ENCODE measurements around the gene USP3.
A peak's percentile ranks its signal among the peaks of the same experiment; 100 is the strongest.
"Not testable (repeated sequence)": the region's sequence is repeated elsewhere in the genome, so short reads cannot be mapped to it uniquely, and the experiment has no call there.

USP3 gene

DNA sequence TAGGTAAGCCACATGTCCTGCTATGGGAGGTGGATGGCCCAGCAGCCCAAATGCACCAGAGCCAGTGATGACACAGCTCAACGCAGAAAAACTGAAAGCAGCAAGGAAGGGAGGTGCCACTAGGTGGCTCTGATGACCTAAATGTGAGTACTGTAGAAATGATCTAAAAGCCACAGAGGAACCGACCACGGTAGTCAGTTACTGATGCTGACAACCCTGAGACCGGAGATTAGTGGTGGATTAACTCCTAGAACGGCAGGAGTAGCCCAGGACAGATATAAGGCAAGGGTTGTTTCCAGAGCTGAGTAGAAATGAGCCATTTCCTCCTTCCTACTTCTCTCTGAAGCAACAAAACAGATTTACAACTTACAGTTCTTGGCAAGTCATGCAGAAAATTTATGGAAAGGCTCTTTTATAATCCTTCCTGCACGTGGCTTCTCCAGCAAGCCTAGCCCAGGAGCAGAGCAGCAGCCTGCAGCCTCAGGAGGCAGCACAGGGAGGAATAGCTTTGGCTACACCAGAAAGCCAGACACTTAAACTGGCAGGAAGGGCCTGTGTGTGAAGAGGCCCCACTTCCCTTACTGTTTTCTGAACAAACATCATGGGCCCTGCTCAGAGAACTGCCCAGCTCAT, 105.9 kb downstream of the USP3 start:
- DNase-seq (ENCODE audit: low read depth) = peak; percentile 75

DNA sequence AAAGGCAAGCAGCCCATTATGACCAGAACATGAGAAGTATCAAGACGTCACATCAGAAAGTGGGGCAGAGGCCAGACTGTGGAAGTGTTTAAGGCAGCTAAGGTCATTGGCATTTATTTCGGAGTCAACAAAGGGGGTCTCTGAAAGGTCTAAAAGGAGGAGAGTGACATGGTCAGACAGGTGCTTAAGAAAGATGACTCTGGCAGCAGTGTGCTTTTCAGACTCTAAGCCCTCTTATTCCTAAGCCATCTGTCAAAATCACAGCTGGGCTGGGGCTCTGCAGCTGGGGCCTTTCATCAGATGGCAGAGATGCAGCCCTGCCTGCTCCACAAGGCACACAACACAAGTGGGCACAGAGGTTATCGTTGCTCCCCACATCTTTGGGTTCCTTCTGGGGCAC, 106.8 kb downstream of the USP3 start:
- DNase-seq (ENCODE audit: low read depth) = no peak

DNA sequence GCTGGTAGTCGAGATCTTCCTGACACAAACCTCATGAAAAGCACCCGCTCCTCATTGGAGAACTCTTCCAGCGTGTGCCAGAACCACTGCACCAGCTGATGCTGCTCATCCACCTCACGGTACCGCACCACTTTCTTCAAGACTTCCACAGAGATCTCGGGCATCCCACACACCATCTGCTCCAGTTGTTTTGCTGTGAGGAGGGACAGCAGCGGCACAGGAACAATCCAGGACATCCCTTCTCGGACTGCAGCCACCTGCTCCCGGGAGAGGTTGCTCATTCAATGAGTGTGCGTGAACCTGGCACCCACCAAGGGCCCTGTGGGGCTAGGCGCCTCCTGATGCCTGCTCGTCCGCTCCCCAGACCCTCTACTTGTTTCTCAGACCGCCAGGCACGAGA, 107.9 kb downstream of the USP3 start:
- no peak for DNase-seq (ENCODE audit: low read depth)

DNA sequence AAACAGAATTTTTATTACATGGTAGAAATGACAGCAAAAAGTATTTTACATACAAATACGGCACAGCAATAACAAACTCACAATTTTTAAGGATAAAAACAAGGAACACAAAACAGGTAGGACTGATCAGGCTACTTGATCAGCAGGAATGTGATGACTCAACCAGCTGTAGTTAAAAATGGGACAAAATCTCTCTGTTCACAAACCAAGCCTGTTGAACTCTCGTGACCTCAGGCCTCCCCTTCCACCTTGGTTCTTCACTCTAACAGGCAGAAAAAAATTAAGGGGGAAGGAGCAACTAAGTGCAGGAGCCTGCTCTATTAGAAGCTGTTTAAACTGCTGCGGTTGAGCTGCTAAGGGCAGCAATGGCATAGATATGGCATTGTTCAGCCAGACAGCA, 111.5 kb downstream of the USP3 start:
- no peak for DNase-seq (ENCODE audit: low read depth)

DNA sequence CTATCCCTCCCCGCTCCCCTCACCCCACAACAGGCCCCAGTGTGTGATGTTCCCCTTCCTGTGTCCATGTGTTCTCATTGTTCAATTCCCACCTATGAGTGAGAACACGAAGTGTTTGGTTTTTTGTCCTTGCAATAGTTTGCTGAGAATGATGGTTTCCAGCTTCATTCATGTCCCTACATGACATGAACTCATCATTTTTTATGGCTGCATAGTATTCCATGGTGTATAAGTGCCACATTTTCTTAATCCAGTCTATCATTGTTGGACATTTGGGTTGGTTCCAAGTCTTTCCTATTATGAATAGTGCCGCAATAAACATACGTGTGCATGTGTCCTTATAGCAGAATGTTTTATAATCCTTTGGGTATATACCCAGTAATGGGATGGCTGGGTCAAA, 112.8 kb downstream of the USP3 start:
- not testable (repeated sequence) for DNase-seq (ENCODE audit: low read depth)

DNA sequence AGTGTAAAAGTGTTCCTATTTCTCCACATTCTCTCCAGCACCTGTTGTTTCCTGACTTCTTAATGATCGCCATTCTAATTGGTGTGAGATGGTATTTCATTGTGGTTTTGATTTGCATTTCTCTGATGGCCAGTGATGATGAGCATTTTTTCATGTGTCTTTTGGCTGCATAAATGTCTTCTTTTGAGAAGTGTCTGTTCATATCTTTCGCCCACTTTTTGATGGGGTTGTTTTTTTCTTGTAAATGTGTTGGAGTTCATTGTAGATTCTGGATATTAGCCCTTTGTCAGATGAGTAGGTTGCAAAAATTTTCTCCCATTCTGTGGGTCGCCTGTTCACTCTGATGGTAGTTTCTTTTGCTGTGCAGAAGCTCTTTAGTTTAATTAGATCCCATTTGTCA, 113.2 kb downstream of the USP3 start:
- DNase-seq (ENCODE audit: low read depth) = not testable (repeated sequence)

DNA sequence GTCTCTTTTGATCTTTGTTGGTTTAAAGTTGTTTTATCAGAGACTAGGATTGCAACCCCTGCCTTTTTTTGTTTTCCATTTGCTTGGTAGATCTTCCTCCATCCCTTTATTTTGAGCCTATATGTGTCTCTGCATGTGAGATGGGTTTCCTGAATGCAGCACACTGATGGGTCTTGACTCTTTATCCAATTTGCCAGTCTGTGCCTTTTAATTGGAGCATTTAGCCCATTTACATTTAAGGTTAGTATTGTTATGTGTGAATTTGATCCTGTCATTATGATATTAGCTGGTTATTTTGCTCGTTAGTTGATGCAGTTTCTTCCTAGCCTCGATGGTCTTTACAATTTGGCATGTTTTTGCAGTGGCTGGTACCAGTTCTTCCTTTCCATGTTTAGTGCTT, 116.4 kb downstream of the USP3 start:
- not testable (repeated sequence) for DNase-seq (ENCODE audit: low read depth)

DNA sequence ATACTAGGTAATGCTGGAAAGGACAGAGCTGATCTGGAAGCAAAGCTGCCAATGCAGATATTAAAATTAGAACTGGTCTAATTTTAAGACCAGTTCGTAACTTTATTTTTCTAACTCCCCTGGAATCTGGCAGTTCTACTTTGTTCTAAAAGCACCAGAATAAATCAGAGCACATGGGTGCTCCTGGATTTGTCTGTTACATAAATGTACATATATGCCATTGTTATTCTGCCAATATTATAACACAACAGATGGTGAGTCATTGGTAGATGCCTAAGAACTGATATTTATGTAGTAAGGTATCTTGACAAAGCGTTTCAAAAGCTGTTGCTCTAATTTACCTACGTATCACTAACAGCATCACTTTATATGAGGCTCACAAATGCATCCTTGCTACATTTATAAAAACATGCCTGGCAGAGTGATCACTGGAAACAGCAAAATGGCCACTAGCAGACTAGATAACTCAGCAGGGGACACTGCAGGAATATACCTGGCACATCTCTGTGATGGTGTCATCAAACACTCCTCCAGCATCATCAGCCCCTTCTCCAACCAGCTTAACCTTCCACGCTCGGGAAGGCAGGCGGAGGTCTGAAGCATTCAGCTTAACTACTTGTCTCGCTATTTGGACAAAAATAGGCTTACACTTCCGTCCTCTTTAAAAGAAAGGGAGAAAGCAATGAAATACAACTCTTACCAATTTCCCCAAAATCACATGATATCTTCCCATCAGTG, 119.0 kb downstream of the USP3 start:
- no peak for DNase-seq (ENCODE audit: low read depth)

DNA sequence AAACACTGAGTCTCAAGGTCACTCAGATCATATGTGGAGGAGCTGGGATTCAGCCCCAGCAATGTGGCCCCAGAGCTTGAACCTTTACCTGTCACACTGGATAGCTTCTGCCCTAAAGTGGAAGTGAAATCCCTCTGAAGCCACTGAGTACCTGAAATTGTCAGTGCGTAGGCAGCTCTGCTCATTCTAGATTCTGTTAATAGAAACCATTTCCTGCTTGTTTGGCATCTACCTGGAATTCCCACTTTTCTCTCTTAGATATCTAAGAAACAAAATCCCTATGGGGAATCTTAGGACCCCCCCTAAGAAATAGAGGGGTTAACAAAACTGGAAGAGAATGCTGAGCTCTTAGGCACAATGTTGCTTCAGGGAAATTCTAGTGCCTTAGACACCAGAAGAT, 122.6 kb downstream of the USP3 start:
- DNase-seq (ENCODE audit: low read depth) = no peak

DNA sequence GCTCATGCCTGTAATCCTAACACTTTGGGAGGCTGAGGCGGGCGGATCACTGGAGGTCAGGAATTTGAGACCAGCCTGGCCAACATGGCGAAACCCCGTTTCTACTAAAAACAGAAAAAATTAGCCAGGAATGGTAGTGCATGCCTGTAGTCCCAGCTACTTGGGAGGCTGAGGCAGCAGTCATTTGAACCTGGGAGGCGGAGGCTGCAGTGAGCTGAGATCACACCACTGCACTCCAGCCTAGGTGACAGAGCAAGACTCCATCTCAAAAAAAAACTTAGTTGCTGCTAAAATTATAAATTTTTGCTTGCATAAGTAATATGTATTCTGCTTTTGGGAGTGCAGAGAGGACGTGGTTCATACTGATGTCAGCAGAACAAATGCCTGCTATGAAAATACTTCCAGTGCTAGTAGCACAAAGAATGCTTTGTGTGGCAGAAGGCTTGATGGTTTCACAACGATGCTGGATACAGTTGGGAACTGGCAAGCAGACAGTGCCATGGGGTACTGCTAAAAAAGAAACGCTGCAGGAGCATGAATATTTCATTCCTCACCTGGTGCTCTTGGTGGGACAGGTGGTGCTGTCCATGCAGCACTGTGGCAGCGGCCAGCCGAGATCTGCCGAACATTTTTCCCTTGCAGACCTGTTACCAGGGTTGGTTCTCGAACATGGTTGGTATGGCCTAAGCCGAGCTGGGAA, 123.9 kb downstream of the USP3 start:
- no peak for DNase-seq (ENCODE audit: low read depth)

DNA sequence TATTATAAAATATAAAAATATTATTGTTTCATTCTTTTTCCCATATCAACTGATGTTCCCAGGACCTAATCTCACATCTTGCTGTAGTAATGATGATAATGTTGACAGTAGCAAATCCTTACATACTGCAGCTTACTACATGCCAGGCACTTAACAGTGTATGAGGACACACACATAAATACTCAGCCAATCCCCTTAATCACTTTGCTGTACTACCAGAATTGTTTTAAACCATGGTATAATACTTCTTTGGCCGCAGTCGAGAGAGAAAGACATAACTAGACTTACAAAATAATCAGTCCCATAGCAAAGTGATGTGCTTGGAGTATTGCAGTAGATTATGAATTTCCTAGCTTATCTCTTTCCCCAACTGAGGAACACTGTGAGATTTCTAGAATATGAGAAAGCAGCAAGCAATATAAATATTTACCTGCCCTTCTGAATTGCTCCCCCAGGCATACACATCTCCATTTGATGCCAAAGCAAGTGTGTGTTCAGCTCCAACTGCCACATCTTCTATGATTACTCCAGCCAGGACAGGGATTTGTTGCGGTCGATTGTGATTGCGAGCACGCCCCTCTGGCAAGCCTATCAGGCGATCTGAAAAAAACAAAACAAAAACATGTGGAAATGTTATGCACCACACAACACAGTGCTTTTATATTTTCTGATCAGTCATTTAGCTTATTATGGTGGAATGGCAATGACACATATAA, 125.8 kb downstream of the USP3 start:
- no peak for DNase-seq (ENCODE audit: low read depth)

DNA sequence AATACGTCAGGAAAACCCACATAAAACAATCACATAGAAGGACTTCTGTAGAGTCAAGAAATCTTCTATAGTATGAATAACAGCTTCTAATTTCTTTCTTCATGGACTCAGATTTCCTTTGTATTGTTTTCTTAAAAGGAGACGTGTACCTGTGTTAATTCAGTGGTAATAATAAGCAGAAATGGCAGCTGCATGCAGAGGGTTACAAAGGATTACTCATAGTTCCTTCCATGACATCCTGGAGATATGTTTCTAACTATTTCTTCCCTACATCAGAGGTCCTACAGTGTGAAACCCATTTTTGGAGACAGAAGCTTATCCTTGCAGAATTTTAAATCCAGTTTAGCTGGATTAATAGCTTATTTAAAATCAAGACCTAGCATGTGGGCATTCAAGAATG, 128.9 kb downstream of the USP3 start:
- DNase-seq (ENCODE audit: low read depth) = no peak

DNA sequence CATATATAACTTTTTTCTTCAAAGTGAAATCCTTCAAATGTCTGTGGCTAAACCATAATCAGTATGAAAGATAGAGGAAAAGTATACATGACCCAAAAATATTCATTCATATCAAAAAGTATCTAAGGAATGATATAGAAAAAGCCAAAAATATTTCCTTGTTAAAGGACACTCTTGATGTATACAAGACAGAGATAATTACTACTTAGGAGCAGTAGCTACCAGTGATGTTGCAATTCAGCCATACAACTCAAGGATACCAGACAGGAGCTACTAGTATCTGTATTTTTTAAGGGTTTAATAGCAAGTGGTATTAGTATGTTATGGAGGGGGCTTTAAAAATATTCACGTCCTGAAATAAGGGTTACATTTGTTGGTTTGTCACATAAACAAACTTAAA, 129.8 kb downstream of the USP3 start:
- DNase-seq (ENCODE audit: low read depth) = no peak

DNA sequence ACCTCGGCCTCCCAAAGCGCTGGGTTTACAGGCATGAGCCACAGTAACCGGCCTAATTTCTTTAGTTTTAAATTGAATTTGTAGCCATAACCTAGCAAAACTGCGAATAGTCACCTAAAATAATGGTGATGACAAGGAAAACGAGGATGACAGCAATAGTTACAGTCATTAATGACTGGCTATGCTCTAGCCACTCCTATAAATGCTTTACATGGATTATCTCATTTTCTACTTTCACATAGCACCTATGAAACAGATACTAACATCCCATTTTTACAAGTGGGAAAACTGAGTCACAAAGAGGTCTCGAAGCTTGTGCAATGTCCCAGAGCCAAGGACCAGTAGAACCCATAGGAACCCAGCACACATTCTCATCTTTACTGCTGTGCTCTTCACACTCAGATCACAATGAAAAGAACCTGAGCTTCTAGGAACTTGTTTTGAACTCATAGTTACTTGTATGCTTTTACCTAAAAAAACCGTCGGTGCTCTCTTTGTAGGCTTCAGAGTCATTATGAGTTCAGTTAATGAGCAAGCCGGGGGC, 132.2 kb downstream of the USP3 start:
- DNase-seq (ENCODE audit: low read depth) = no peak

DNA sequence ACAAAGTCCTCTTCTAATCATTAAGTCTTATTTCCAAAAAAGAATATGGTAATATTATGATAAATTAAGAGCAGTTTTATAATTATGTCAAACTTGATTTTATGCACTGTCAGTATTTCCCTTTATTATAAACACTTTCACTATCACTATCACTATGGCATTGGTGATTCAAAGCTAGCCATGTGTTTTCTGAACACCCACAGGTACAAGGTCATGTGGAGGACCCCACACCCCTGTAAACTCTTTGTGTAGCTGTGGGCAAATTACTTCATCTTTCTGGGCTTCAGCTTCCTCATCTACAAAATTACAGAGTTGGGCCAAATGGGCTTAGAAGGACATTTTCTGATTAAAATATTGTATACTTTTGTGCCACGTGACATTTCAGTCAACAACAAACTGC, 134.4 kb downstream of the USP3 start:
- no peak for DNase-seq (ENCODE audit: low read depth)

DNA sequence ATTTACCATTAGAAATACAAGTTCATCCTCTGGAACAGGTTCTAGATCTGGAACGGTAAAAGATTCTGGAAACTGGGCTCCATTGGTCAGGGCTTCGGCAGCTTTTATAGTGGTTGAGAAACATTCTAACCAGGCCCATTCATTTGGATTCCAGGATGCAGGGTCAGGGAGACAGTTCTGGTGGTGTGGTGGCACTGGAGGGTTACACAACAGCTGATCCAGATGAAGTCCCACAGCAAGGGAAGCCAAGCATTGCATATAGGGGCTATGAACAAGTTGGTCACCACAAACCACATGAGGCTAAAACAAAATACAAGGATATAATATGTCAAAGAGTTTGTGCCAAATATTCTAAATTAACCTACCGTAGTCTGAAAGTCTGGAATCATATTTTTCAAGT, 135.8 kb downstream of the USP3 start:
- no peak for DNase-seq (ENCODE audit: low read depth)
